Measurements from ENCODE around the gene NLRP6.
"Not testable (repeated sequence)": the region's sequence is repeated elsewhere in the genome, so short reads cannot be mapped to it uniquely, and the experiment has no call there.

Gene NLRP6

GRCh38 chr11:298406-299065, 20.3 kb downstream of the NLRP6 start:
- H3K27ac ChIP-seq (ENCODE audit: low read length): no peak overlapping the region
- H3K4me3 ChIP-seq (ENCODE audit: low read length): no peak overlapping the region
- no peak overlapping the region for H3K9ac ChIP-seq (ENCODE audit: low read depth, low read length)
- peaks cover 9% of the 10 kb centered on the region for H3K4me1 ChIP-seq (ENCODE audit: insufficient read depth, low read length)
- H3K27me3 ChIP-seq (ENCODE audit: insufficient read depth, low read length): no peaks in the 10 kb centered on the region
- no peaks in the 10 kb centered on the region for H3K9me3 ChIP-seq (ENCODE audit: insufficient read depth, low read depth, low read length)
- H3K36me3 ChIP-seq (ENCODE audit: insufficient read depth, low read depth, low read length): peaks cover 11% of the 10 kb centered on the region

- H3K9me3 ChIP-seq (ENCODE audit: insufficient read depth, low read depth, low read length): no peaks in the 10 kb centered on the region
- H3K27me3 ChIP-seq (ENCODE audit: insufficient read depth, low read length): no peaks in the 10 kb centered on the region
- no peak within 1 kb of the TSS for H3K4me3 ChIP-seq (ENCODE audit: low read length)
- peaks cover 9% of the 10 kb centered on the region for H3K4me1 ChIP-seq (ENCODE audit: insufficient read depth, low read length)
- H3K36me3 ChIP-seq (ENCODE audit: insufficient read depth, low read depth, low read length): peaks cover 4% of the 10 kb centered on the region; the same call in 1 of the 2 replicates
- no peak within 1 kb of the TSS for H3K27ac ChIP-seq (ENCODE audit: low read length)
- peak within 1 kb of the TSS; percentile 42; the same call in 1 of the 2 replicates for H3K9ac ChIP-seq (ENCODE audit: low read depth, low read length)
Observed at GRCh38 chr11:299081-299891, 21.1 kb downstream of the NLRP6 start, which contains the start of gene IFITM5. Gene IFITM5, minus strand, starts transcription at chr11:299526. Its CDS starts 36 bp downstream, at chr11:299490.

- peak overlapping the region; percentile 42; the same call in 1 of the 2 replicates for H3K9ac ChIP-seq (ENCODE audit: low read depth, low read length)
- H3K4me3 ChIP-seq (ENCODE audit: low read length): no peak overlapping the region
- H3K4me1 ChIP-seq (ENCODE audit: insufficient read depth, low read length): peaks cover 11% of the 10 kb centered on the region
- H3K27me3 ChIP-seq (ENCODE audit: insufficient read depth, low read length): no peaks in the 10 kb centered on the region
- no peaks in the 10 kb centered on the region for H3K36me3 ChIP-seq (ENCODE audit: insufficient read depth, low read depth, low read length)
- no peaks in the 10 kb centered on the region for H3K9me3 ChIP-seq (ENCODE audit: insufficient read depth, low read depth, low read length)
- H3K27ac ChIP-seq (ENCODE audit: low read length): no peak overlapping the region
Observed at GRCh38 chr11:299951-300735, 21.9 kb downstream of the NLRP6 start.

- Histone ChIP-seq H3K36me3 (ENCODE audit: insufficient read depth, low read depth, low read length) (no peaks in the 10 kb centered on the region), H3K27ac (ENCODE audit: low read length) (no peak overlapping the region), H3K4me3 (ENCODE audit: low read length) (no peak overlapping the region), H3K9ac (ENCODE audit: low read depth, low read length) (no peak overlapping the region), H3K9me3 (ENCODE audit: insufficient read depth, low read depth, low read length) (no peaks in the 10 kb centered on the region), H3K27me3 (ENCODE audit: insufficient read depth, low read length) (no peaks in the 10 kb centered on the region), H3K4me1 (ENCODE audit: insufficient read depth, low read length) (peaks cover 27% of the 10 kb centered on the region)
Observed at GRCh38 chr11:303363-303762, 25.2 kb downstream of the NLRP6 start.

- Histone ChIP-seq H3K27me3 (ENCODE audit: insufficient read depth, low read length) (no peaks in the 10 kb centered on the region), H3K4me3 (ENCODE audit: low read length) (no peak overlapping the region), H3K9ac (ENCODE audit: low read depth, low read length) (no peak overlapping the region; the same call in 1 of the 2 replicates), H3K9me3 (ENCODE audit: insufficient read depth, low read depth, low read length) (no peaks in the 10 kb centered on the region), H3K36me3 (ENCODE audit: insufficient read depth, low read depth, low read length) (no peaks in the 10 kb centered on the region), H3K4me1 (ENCODE audit: insufficient read depth, low read length) (peaks cover 29% of the 10 kb centered on the region), H3K27ac (ENCODE audit: low read length) (no peak overlapping the region)
Observed at GRCh38 chr11:304061-304506, 25.9 kb downstream of the NLRP6 start.

GRCh38 chr11:304915-305843, 27.0 kb downstream of the NLRP6 start:
- Histone ChIP-seq H3K36me3 (ENCODE audit: insufficient read depth, low read depth, low read length) (no peaks in the 10 kb centered on the region), H3K9ac (ENCODE audit: low read depth, low read length) (peak overlapping the region; percentile 62; the same call in 1 of the 2 replicates), H3K4me3 (ENCODE audit: low read length) (peak overlapping the region; percentile 50; the same call in 1 of the 2 replicates), H3K9me3 (ENCODE audit: insufficient read depth, low read depth, low read length) (no peaks in the 10 kb centered on the region), H3K27ac (ENCODE audit: low read length) (peak overlapping the region; percentile 23), H3K27me3 (ENCODE audit: insufficient read depth, low read length) (no peaks in the 10 kb centered on the region), H3K4me1 (ENCODE audit: insufficient read depth, low read length) (peaks cover 32% of the 10 kb centered on the region)

- Histone ChIP-seq H3K27me3 (ENCODE audit: insufficient read depth, low read length) (no peaks in the 10 kb centered on the region), H3K4me3 (ENCODE audit: low read length) (peak overlapping the region; percentile 50; the same call in 1 of the 2 replicates), H3K9ac (ENCODE audit: low read depth, low read length) (peak overlapping the region; percentile 52; the same call in 1 of the 2 replicates)
Observed at GRCh38 chr11:305844-306211, 27.6 kb downstream of the NLRP6 start.

GRCh38 chr11:306645-307371, 28.6 kb downstream of the NLRP6 start:
- H3K27me3 ChIP-seq (ENCODE audit: insufficient read depth, low read length): peaks cover 3% of the 10 kb centered on the region; the same call in 1 of the 2 replicates
- no peak overlapping the region for H3K4me3 ChIP-seq (ENCODE audit: low read length)
- no peaks in the 10 kb centered on the region for H3K36me3 ChIP-seq (ENCODE audit: insufficient read depth, low read depth, low read length)
- peaks cover 25% of the 10 kb centered on the region; the same call in 1 of the 2 replicates for H3K4me1 ChIP-seq (ENCODE audit: insufficient read depth, low read length)
- no peak overlapping the region; the same call in 1 of the 2 replicates for H3K9ac ChIP-seq (ENCODE audit: low read depth, low read length)
- H3K27ac ChIP-seq (ENCODE audit: low read length): no peak overlapping the region
- H3K9me3 ChIP-seq (ENCODE audit: insufficient read depth, low read depth, low read length): no peaks in the 10 kb centered on the region

More at GRCh38 chr11:305844-306211, 27.6 kb downstream of the NLRP6 start:
- no peaks in the 10 kb centered on the region for H3K9me3 ChIP-seq (ENCODE audit: insufficient read depth, low read depth, low read length)
- H3K4me1 ChIP-seq (ENCODE audit: insufficient read depth, low read length): peaks cover 25% of the 10 kb centered on the region; the same call in 1 of the 2 replicates
- H3K36me3 ChIP-seq (ENCODE audit: insufficient read depth, low read depth, low read length): no peaks in the 10 kb centered on the region
- H3K27ac ChIP-seq (ENCODE audit: low read length): peak overlapping the region; percentile 23

GRCh38 chr11:307766-308708, 29.8 kb downstream of the NLRP6 start, which contains the start of gene IFITM2:
Gene IFITM2, plus strand, starts transcription at chr11:307816. Its CDS starts 377 bp downstream, at chr11:308193.
- not testable (repeated sequence) for H3K9me3 ChIP-seq (ENCODE audit: insufficient read depth, low read depth, low read length); H3K27me3 ChIP-seq (ENCODE audit: insufficient read depth, low read length); H3K27ac ChIP-seq (ENCODE audit: low read length); H3K36me3 ChIP-seq (ENCODE audit: insufficient read depth, low read depth, low read length)
- peak within 1 kb of the TSS; percentile 14; the same call in 1 of the 2 replicates for H3K9ac ChIP-seq (ENCODE audit: low read depth, low read length)
- H3K4me1 ChIP-seq (ENCODE audit: insufficient read depth, low read length): peaks cover 34% of the 10 kb centered on the region; the same call in 1 of the 2 replicates
- peak within 1 kb of the TSS; percentile 61 for H3K4me3 ChIP-seq (ENCODE audit: low read length)
